HL-60 (cell line): Measurements from ENCODE around the gene TANGO2.

Experiments
- DNase-seq, 2 experiments: peaks; one replicate each; pipeline ENCODE4 v3.0.0-alpha.2; 2010 to 2020; ENCODE audit warnings: low read depth in 1 of 2, low spot score in 1 of 2
- H3K27ac ChIP-seq: fragments of 250-450 bp; sonication (Bioruptor Pico); replicated peaks from 2 replicates; pipeline ENCODE4 v1.5.1; 2020; ENCODE audit warnings: mild to moderate bottlenecking, moderate library complexity
- H3K27me3 ChIP-seq: fragments of 250-450 bp; sonication (Bioruptor Pico); 2 replicates; pipeline ENCODE4 v1.5.1; 2021; ENCODE audit warnings: mild to moderate bottlenecking, moderate library complexity; ENCODE audit not compliant: insufficient read depth, poor library complexity, severe bottlenecking
- H3K4me3 ChIP-seq: replicated peaks from 2 replicates; pipeline ENCODE4 v1.5.1; 2011; ENCODE audit warnings: mild to moderate bottlenecking, control low read depth, low read length; ENCODE audit not compliant: insufficient read depth
- GABPA ChIP-seq: IDR thresholded peaks from 2 replicates; pipeline ENCODE4 v1.6.1; 2012; ENCODE audit warnings: low read depth
- POLR2AphosphoS5 ChIP-seq: IDR thresholded peaks from 2 replicates; pipeline ENCODE4 v1.6.1; 2012; ENCODE audit warnings: low read depth
- SPI1 ChIP-seq: IDR thresholded peaks from 2 replicates; pipeline ENCODE4 v1.6.1; 2012; ENCODE audit warnings: low read depth, mild to moderate bottlenecking, borderline replicate concordance
- TF ChIP-seq, protein P1 (sequence below): IDR thresholded peaks from one replicate; pipeline ENCODE4 v1.5.1; 2011; ENCODE audit warnings: low read length, control low read depth, inconsistent platforms; ENCODE audit not compliant: insufficient read depth
- TF ChIP-seq, protein P2 (sequence below): IDR thresholded peaks from 2 replicates; pipeline ENCODE4 v1.6.1; 2012; ENCODE audit warnings: low read depth; ENCODE audit not compliant: insufficient replicate concordance

TANGO2 gene

DNA sequence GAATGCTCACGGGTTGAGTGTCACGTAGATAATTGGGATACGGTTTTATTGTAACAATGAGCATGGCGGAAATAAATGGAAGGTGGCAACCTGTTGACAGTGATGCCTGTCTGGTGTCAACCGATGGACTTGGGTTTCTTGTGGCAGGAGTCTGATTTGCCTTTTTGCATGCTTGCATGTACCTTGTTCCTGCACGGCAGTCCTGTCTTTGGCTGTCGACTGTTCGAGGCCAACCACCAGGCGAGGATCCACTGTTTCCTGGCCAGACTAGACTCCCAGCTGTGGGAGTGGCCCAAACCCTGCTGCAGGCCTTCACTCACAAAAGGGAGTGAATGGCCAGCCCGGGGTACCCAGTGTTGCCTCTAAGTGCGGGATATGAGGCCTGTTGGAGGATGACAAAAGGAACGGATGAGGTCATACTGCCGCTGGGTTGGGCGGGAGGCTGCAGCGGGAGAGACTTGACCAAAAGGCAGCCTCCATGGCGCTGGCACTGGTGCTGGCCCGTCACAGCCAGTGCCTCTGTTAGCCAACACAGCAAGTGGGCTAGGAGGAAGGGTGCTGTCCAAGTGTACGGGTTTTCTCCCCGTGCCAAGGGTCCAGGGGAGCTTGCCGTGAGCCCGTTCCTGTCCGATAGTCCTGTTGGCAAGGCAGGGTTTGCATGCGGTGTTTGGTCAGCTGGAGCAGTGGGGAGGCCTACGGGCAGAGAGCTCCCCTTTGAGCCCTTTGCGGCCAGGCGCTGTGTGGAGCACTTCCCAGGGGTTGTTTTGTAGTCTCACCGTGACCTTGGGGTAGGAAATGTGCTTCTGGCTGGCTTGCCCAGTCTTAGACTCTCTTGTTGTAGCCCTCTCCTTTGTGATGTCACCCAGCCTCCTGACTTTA is 60.1 kb downstream of the TANGO2 start:
- Histone ChIP-seq H3K27me3 (no peaks in the 10 kb centered on the region), H3K27ac (peak overlapping the region; percentile 78), H3K4me3 (peak overlapping the region; percentile 89)
- DNase-seq: peak in 1 of 2 experiments; percentile 25
- TF ChIP-seq, protein P1, sequence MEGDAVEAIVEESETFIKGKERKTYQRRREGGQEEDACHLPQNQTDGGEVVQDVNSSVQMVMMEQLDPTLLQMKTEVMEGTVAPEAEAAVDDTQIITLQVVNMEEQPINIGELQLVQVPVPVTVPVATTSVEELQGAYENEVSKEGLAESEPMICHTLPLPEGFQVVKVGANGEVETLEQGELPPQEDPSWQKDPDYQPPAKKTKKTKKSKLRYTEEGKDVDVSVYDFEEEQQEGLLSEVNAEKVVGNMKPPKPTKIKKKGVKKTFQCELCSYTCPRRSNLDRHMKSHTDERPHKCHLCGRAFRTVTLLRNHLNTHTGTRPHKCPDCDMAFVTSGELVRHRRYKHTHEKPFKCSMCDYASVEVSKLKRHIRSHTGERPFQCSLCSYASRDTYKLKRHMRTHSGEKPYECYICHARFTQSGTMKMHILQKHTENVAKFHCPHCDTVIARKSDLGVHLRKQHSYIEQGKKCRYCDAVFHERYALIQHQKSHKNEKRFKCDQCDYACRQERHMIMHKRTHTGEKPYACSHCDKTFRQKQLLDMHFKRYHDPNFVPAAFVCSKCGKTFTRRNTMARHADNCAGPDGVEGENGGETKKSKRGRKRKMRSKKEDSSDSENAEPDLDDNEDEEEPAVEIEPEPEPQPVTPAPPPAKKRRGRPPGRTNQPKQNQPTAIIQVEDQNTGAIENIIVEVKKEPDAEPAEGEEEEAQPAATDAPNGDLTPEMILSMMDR: no peak
- TF ChIP-seq, protein P2, sequence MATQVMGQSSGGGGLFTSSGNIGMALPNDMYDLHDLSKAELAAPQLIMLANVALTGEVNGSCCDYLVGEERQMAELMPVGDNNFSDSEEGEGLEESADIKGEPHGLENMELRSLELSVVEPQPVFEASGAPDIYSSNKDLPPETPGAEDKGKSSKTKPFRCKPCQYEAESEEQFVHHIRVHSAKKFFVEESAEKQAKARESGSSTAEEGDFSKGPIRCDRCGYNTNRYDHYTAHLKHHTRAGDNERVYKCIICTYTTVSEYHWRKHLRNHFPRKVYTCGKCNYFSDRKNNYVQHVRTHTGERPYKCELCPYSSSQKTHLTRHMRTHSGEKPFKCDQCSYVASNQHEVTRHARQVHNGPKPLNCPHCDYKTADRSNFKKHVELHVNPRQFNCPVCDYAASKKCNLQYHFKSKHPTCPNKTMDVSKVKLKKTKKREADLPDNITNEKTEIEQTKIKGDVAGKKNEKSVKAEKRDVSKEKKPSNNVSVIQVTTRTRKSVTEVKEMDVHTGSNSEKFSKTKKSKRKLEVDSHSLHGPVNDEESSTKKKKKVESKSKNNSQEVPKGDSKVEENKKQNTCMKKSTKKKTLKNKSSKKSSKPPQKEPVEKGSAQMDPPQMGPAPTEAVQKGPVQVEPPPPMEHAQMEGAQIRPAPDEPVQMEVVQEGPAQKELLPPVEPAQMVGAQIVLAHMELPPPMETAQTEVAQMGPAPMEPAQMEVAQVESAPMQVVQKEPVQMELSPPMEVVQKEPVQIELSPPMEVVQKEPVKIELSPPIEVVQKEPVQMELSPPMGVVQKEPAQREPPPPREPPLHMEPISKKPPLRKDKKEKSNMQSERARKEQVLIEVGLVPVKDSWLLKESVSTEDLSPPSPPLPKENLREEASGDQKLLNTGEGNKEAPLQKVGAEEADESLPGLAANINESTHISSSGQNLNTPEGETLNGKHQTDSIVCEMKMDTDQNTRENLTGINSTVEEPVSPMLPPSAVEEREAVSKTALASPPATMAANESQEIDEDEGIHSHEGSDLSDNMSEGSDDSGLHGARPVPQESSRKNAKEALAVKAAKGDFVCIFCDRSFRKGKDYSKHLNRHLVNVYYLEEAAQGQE: no peak
- no peak for TF ChIP-seq SPI1
- no peak for TF ChIP-seq GABPA
- TF ChIP-seq POLR2AphosphoS5: no peak

DNA sequence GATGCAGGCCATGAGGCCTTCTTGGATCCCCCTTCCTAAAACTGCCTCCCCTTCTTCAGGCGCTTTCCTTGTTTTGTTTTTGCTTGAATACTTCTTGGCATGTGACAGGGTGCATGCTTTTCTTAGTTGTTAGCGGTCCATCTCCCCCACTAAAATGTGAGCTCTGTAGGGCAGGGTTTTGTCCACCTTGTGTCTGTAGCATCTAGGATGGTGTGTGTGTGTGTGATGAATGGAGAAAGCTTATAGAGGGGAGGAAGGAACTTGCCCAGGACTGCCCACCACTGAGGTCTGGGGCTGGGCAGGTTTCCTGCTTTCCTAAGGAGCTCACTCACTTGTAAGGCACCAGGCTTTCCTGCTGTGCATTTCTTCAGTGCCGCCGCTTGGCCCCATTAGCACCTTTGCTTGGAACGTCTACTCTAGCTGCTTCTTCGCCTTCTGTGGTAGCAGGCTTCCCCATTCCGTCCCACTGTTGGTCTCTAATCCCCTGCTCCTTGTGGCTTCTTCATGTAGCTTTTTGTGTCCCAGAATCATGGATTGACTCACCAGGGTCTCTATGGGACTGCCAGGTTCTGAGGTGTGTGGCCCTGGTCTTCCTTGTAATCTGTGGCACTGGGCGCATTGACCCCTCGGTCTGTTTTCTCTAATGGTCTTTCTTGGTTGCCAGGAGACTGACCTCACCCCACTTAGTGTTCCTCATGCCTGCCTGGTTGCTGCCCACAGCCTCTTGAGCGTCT is 62.4 kb downstream of the TANGO2 start:
- H3K27ac ChIP-seq: no peak overlapping the region
- no peaks in the 10 kb centered on the region for H3K27me3 ChIP-seq
- DNase-seq: no peak
- no peak overlapping the region for H3K4me3 ChIP-seq
- TF ChIP-seq GABPA: no peak
- TF ChIP-seq, protein P1: no peak
- no peak for TF ChIP-seq POLR2AphosphoS5
- TF ChIP-seq, protein P2: no peak
- no peak for TF ChIP-seq SPI1

DNA sequence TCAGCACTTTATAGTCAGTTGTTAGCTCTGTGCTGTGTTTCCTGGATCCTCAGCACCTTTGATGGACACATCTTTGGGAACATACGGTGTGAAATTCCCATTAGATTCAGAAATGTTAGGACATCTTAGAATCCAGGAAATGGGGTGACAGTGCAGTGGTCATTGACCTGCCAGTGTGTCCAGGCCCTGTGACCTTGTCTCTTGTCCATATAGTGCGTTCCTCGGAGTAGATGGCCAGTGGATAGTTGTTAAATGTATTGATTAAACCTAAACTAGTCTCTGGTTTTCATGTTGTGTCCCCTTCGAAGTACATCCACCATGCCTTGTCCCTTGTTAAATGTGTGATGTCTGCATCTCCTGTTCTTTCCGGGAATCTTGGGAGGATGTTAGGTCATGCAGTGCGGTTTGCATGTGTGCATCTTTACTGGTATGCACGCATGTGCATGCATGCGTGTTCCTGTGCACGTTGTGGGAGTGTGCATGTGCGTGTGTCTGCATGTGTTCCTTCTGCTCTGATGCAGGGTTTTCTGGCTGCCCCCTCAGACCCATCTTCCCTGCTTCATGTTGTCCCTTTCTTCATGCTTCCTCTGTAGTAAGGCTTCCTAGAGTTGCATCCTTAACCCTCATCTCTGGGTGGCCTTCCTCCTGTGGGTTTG is 63.1 kb downstream of the TANGO2 start:
- Histone ChIP-seq H3K27me3 (no peaks in the 10 kb centered on the region), H3K4me3 (no peak overlapping the region), H3K27ac (no peak overlapping the region)
- DNase-seq: no peak
- no peak for TF ChIP-seq POLR2AphosphoS5
- TF ChIP-seq, protein P2: no peak
- no peak for TF ChIP-seq GABPA
- no peak for TF ChIP-seq SPI1
- TF ChIP-seq, protein P1: no peak
